Activated CD4-positive, alpha-beta T cell treated with anti-CD3 and anti-CD28 coated beads for 36 hours (primary cell): ENCODE results near the gene THAP5. TPM values are rescaled to one million over a fixed set of nuclear protein-coding genes. Genes with fewer than 3 reads are reported as not detected.
A peak's percentile ranks its signal among the peaks of the same experiment; 100 is the strongest.

Experiments
- ATAC-seq: fragments of 200-7000 bp; cut with Tn5 transposase; one replicate; pipeline ENCODE4 v1.10.0; 2021; ENCODE audit warnings: mild to moderate bottlenecking, moderate library complexity
- CTCF ChIA-PET: fragments of 350-600 bp; sonication (Branson Sonifier 250); formaldehyde crosslinking; loops from one replicate; lab custom pipeline; 2021; ENCODE audit warnings: antibody characterized with exemption; lab: Charles Lee
- POLR2A ChIA-PET: fragments of 350-600 bp; sonication (Branson Sonifier 250); formaldehyde crosslinking; loops from one replicate; lab custom pipeline; 2021; ENCODE audit warnings: antibody characterized with exemption, inconsistent platforms; lab: Charles Lee
- DNase-seq: peaks from one replicate; pipeline ENCODE4 v3.0.0-alpha.2; 2020
- H3K27ac Mint-ChIP-seq: one replicate; pipeline ENCODE4 v1.8.0; 2021; ENCODE audit warnings: mixed read lengths
- H3K27me3 Mint-ChIP-seq: one replicate; pipeline ENCODE4 v1.8.0; 2021; ENCODE audit warnings: mixed read lengths
- H3K36me3 Mint-ChIP-seq: one replicate; pipeline ENCODE4 v1.8.0; 2021; ENCODE audit warnings: low read depth, mixed read lengths
- H3K4me1 Mint-ChIP-seq: one replicate; pipeline ENCODE4 v1.8.0; 2021; ENCODE audit warnings: mixed read lengths
- H3K4me3 Mint-ChIP-seq: one replicate; pipeline ENCODE4 v1.8.0; 2021; ENCODE audit warnings: mild to moderate bottlenecking, moderate library complexity, mixed read lengths
- H3K9me3 Mint-ChIP-seq: one replicate; pipeline ENCODE4 v1.8.0; 2021; ENCODE audit warnings: low read depth, mixed read lengths
- intact Hi-C, 2 experiments: fragments of 100-400 bp; cut with DNase I in 1 of 2; cut with micrococcal nuclease in 1 of 2; formaldehyde crosslinking; loops; one replicate each; pipeline versions ENCODE4 v1.14.2 to v1.15.1; 2022 to 2024; cut with DNase I, micrococcal nuclease
- total RNA-seq, 2 experiments: library from RNA; stranded (reverse); gene quantifications; one replicate each; pipeline ENCODE4 v1.2.3, GENCODE V29; 2021

THAP5 gene
- total RNA-seq, 2 experiments from 2014 or later = 30.1 to 43.4 TPM

GRCh38 chr7:108533712-108534111, 35.8 kb downstream of the THAP5 start:
- Mint-ChIP-seq H3K4me3 (no peak overlapping the region), H3K4me1 (no peaks in the 10 kb centered on the region), H3K9me3 (no peaks in the 10 kb centered on the region), H3K27me3 (peaks cover 8% of the 10 kb centered on the region), H3K27ac (no peak overlapping the region), H3K36me3 (no peaks in the 10 kb centered on the region)
- intact Hi-C loops = no loop called here
- ChIA-PET POLR2A (no interaction called here), CTCF (no interaction called here)
- DNase-seq = no peak
- ATAC-seq = no peak

- intact Hi-C loops = loop anchor here in 1 of 2 experiments (5.0 kb wide), 1 partner anchor 967 kb away; the partner anchor contains the start of genes COG5 and DUS4L
- H3K27ac Mint-ChIP-seq = no peak overlapping the region
- ATAC-seq (no peak), DNase-seq (no peak)
- no peaks in the 10 kb centered on the region for H3K9me3 Mint-ChIP-seq
- POLR2A ChIA-PET = no interaction called here
- H3K4me1 Mint-ChIP-seq = peaks cover 11% of the 10 kb centered on the region
- no peaks in the 10 kb centered on the region for H3K36me3 Mint-ChIP-seq
- no peak overlapping the region for H3K4me3 Mint-ChIP-seq
- H3K27me3 Mint-ChIP-seq = peaks cover 2% of the 10 kb centered on the region
- CTCF ChIA-PET = no interaction called here
Measured at GRCh38 chr7:108529341-108529740, 40.2 kb downstream of the THAP5 start.

GRCh38 chr7:108528183-108528712, 41.3 kb downstream of the THAP5 start:
- no peak for DNase-seq
- Mint-ChIP-seq H3K27ac (peak overlapping the region; percentile 51), H3K27me3 (peaks cover 2% of the 10 kb centered on the region), H3K36me3 (no peaks in the 10 kb centered on the region), H3K4me1 (peaks cover 21% of the 10 kb centered on the region), H3K9me3 (no peaks in the 10 kb centered on the region), H3K4me3 (no peak overlapping the region)
- intact Hi-C loops = loop anchor here in 1 of 2 experiments (5.0 kb wide), 1 partner anchor 966 kb away; the partner anchor contains the start of genes COG5 and DUS4L
- ATAC-seq = no peak
- ChIA-PET POLR2A (no interaction called here), CTCF (no interaction called here)

- ChIA-PET CTCF (interaction anchor here (1.0 to 2.2 kb wide), 3 partner anchors 10 to 43 kb away, joined by 3 to 11 read pairs (median 3); partner anchors contain the start of genes DNAJB9 and THAP5), POLR2A (interaction anchor here (3.2 kb wide), 1 partner anchor 43 kb away, joined by 25 read pairs; the partner anchor contains the start of genes DNAJB9 and THAP5)
- Mint-ChIP-seq H3K4me3 (peak overlapping the region; percentile 91), H3K9me3 (no peaks in the 10 kb centered on the region), H3K27me3 (peaks cover 2% of the 10 kb centered on the region), H3K36me3 (peaks cover 2% of the 10 kb centered on the region), H3K4me1 (peaks cover 32% of the 10 kb centered on the region), H3K27ac (peak overlapping the region; percentile 96)
- ATAC-seq (no peak), DNase-seq (no peak)
- intact Hi-C loops = loop anchor here (1.0 to 5.0 kb wide), 4 partner anchors 43 to 1358 kb away; partner anchors contain the start of genes DNAJB9 (in 2 of the 2), THAP5 (in 2 of the 2), COG5 (in 1 of the 2) and DUS4L (in 1 of the 2)
Measured at GRCh38 chr7:108526768-108527017, 42.8 kb downstream of the THAP5 start.

- H3K4me3 Mint-ChIP-seq = peak within 1 kb of the TSS; percentile 91
- ATAC-seq (peak; percentile 92), DNase-seq (peak; percentile 100)
- peaks cover 37% of the 10 kb centered on the region for H3K4me1 Mint-ChIP-seq
- POLR2A ChIA-PET = interaction anchor here (0.8 to 3.2 kb wide), 4 partner anchors 9 to 45 kb away, joined by 3 to 25 read pairs (median 4); partner anchors contain the start of genes DNAJB9 and THAP5
- peaks cover 2% of the 10 kb centered on the region for H3K27me3 Mint-ChIP-seq
- CTCF ChIA-PET = interaction anchor here (0.9 to 2.2 kb wide), 6 partner anchors 9 to 259 kb away, joined by 3 to 11 read pairs (median 3); partner anchors contain the start of genes DNAJB9 and THAP5
- intact Hi-C loops = loop anchor here (1.0 to 5.0 kb wide), 4 partner anchors 43 to 1357 kb away; partner anchors contain the start of genes DNAJB9 (in 2 of the 2), THAP5 (in 2 of the 2), COG5 (in 1 of the 2) and DUS4L (in 1 of the 2)
- peak within 1 kb of the TSS; percentile 96 for H3K27ac Mint-ChIP-seq
- peaks cover 5% of the 10 kb centered on the region for H3K36me3 Mint-ChIP-seq
- H3K9me3 Mint-ChIP-seq = no peaks in the 10 kb centered on the region
Measured at GRCh38 chr7:108525985-108526767, 43.3 kb downstream of the THAP5 start, which contains the start of gene PNPLA8. PNPLA8 (minus strand) TSS chr7:108526135; CDS start chr7:108515491, 10,644 bp downstream.

GRCh38 chr7:108525327-108525984, 44.0 kb downstream of the THAP5 start:
- Mint-ChIP-seq H3K27ac (peak overlapping the region; percentile 96), H3K4me3 (peak overlapping the region; percentile 91), H3K36me3 (peaks cover 7% of the 10 kb centered on the region), H3K4me1 (peaks cover 41% of the 10 kb centered on the region), H3K9me3 (no peaks in the 10 kb centered on the region), H3K27me3 (peaks cover 1% of the 10 kb centered on the region)
- DNase-seq (no peak), ATAC-seq (peak; percentile 52)
- intact Hi-C loops = loop anchor here in 1 of 2 experiments (5.0 kb wide), 1 partner anchor 963 kb away; the partner anchor contains the start of genes COG5 and DUS4L
- POLR2A ChIA-PET = interaction anchor here (0.7 to 3.2 kb wide), 6 partner anchors 8 to 117 kb away, joined by 3 to 25 read pairs (median 4); partner anchors contain the start of genes DNAJB9 and THAP5
- CTCF ChIA-PET = interaction anchor here (0.6 to 2.2 kb wide), 7 partner anchors 8 to 1627 kb away, joined by 3 to 11 read pairs (median 3); partner anchors contain the start of genes DNAJB9 and THAP5

- H3K9me3 Mint-ChIP-seq = peaks cover 2% of the 10 kb centered on the region
- ChIA-PET CTCF (interaction anchor here (1.6 kb wide), 1 partner anchor 26 kb away, joined by 5 read pairs; no protein-coding TSS in a partner anchor), POLR2A (no interaction called here)
- peaks cover 23% of the 10 kb centered on the region for H3K36me3 Mint-ChIP-seq
- H3K27me3 Mint-ChIP-seq = no peaks in the 10 kb centered on the region
- H3K27ac Mint-ChIP-seq = peak overlapping the region; percentile 16
- intact Hi-C loops = no loop called here
- H3K4me3 Mint-ChIP-seq = peak overlapping the region; percentile 4
- no peak for ATAC-seq
- DNase-seq = no peak
- H3K4me1 Mint-ChIP-seq = peaks cover 45% of the 10 kb centered on the region
Measured at GRCh38 chr7:108522780-108523179, 46.7 kb downstream of the THAP5 start.

GRCh38 chr7:108517951-108518350, 51.6 kb downstream of the THAP5 start:
- DNase-seq (no peak), ATAC-seq (no peak)
- H3K9me3 Mint-ChIP-seq = peaks cover 2% of the 10 kb centered on the region
- ChIA-PET POLR2A (interaction anchor here (0.6 kb wide), 1 partner anchor 52 kb away, joined by 3 read pairs; the partner anchor contains the start of gene DNAJB9), CTCF (interaction anchor here (0.6 to 2.6 kb wide), 3 partner anchors 19 to 570 kb away, joined by 3 to 10 read pairs (median 5); no protein-coding TSS in a partner anchor)
- no peak overlapping the region for H3K27ac Mint-ChIP-seq
- H3K27me3 Mint-ChIP-seq = no peaks in the 10 kb centered on the region
- H3K36me3 Mint-ChIP-seq = peaks cover 37% of the 10 kb centered on the region
- no peak overlapping the region for H3K4me3 Mint-ChIP-seq
- intact Hi-C loops = no loop called here
- peaks cover 27% of the 10 kb centered on the region for H3K4me1 Mint-ChIP-seq

GRCh38 chr7:108515630-108516029, 53.9 kb downstream of the THAP5 start:
- H3K4me3 Mint-ChIP-seq = no peak overlapping the region
- POLR2A ChIA-PET = no interaction called here

GRCh38 chr7:108515013-108515412, 54.5 kb downstream of the THAP5 start:
- intact Hi-C loops = no loop called here
- ChIA-PET CTCF (interaction anchor here (1.1 kb wide), 1 partner anchor 12 kb away, joined by 3 read pairs; no protein-coding TSS in a partner anchor), POLR2A (no interaction called here)
- ATAC-seq (no peak), DNase-seq (no peak)
- peaks cover 9% of the 10 kb centered on the region for H3K4me1 Mint-ChIP-seq
- peaks cover 44% of the 10 kb centered on the region for H3K36me3 Mint-ChIP-seq
- H3K27ac Mint-ChIP-seq = no peak overlapping the region
- H3K27me3 Mint-ChIP-seq = no peaks in the 10 kb centered on the region
- peaks cover 2% of the 10 kb centered on the region for H3K9me3 Mint-ChIP-seq
- H3K4me3 Mint-ChIP-seq = no peak overlapping the region

More at GRCh38 chr7:108515630-108516029, 53.9 kb downstream of the THAP5 start:
- CTCF ChIA-PET = interaction anchor here (1.0 to 2.6 kb wide), 2 partner anchors 17 to 18 kb away, joined by 3 to 10 read pairs; no protein-coding TSS in a partner anchor
- no peak for DNase-seq
- H3K27ac Mint-ChIP-seq = no peak overlapping the region
- ATAC-seq = no peak
- peaks cover 10% of the 10 kb centered on the region for H3K4me1 Mint-ChIP-seq
- H3K27me3 Mint-ChIP-seq = no peaks in the 10 kb centered on the region
- peaks cover 2% of the 10 kb centered on the region for H3K9me3 Mint-ChIP-seq
- intact Hi-C loops = no loop called here
- peaks cover 38% of the 10 kb centered on the region for H3K36me3 Mint-ChIP-seq
